Activated B cell treated with CpG ODN at 0.5 μM for 24 hours (primary cell): ENCODE results near the gene ARPIN. TPM values are rescaled to one million over a fixed set of nuclear protein-coding genes. Genes with fewer than 3 reads are reported as not detected.

Source experiments
- ATAC-seq: fragments of 200-7000 bp; cut with Tn5 transposase; one replicate; pipeline ENCODE4 v1.10.0; 2021; ENCODE audit warnings: low read depth, mild to moderate bottlenecking, moderate library complexity
- CTCF ChIA-PET: fragments of 350-600 bp; sonication (Branson Sonifier 250); formaldehyde crosslinking; loops from one replicate; lab custom pipeline; 2021; ENCODE audit warnings: antibody characterized with exemption; lab: Charles Lee
- POLR2A ChIA-PET: fragments of 350-600 bp; sonication (Branson Sonifier 250); formaldehyde crosslinking; loops from one replicate; lab custom pipeline; 2021; ENCODE audit warnings: antibody characterized with exemption; lab: Charles Lee
- DNase-seq: peaks from one replicate; pipeline ENCODE4 v3.0.0; 2022
- H3K27ac Mint-ChIP-seq: one replicate; pipeline ENCODE4 v1.8.0; 2020; ENCODE audit warnings: mixed read lengths
- H3K27me3 Mint-ChIP-seq: one replicate; pipeline ENCODE4 v1.8.0; 2021; ENCODE audit warnings: mixed read lengths
- H3K36me3 Mint-ChIP-seq: one replicate; pipeline ENCODE4 v1.8.0; 2021; ENCODE audit warnings: low read depth, mixed read lengths
- H3K4me1 Mint-ChIP-seq: one replicate; pipeline ENCODE4 v1.8.0; 2021; ENCODE audit warnings: mixed read lengths
- H3K4me3 Mint-ChIP-seq: one replicate; pipeline ENCODE4 v1.8.0; 2020; ENCODE audit warnings: mild to moderate bottlenecking, mixed read lengths
- H3K9me3 Mint-ChIP-seq: one replicate; pipeline ENCODE4 v1.8.0; 2020; ENCODE audit warnings: mixed read lengths
- CTCF ChIP-seq: fragments of 200-600 bp; IDR thresholded peaks from one replicate; pipeline ENCODE4 v1.8.0; 2022; ENCODE audit warnings: antibody characterized with exemption, mild to moderate bottlenecking
- intact Hi-C: fragments of 100-400 bp; cut with micrococcal nuclease; formaldehyde crosslinking; loops from one replicate; pipeline ENCODE4 v1.15.1; 2024
- total RNA-seq: library from RNA; stranded (reverse); gene quantifications from 2 replicates; pipeline ENCODE4 v1.2.3, GENCODE V29; 2022

The ARPIN gene
- total RNA-seq, 1 donor from 2014 or later, result not detected

GRCh38 chr15:89847101-89847500 is 65.7 kb downstream of the ARPIN start:
- no peak for ATAC-seq
- Mint-ChIP-seq H3K4me1 (peaks cover 40% of the 10 kb centered on the region), H3K4me3 (no peak overlapping the region), H3K9me3 (no peaks in the 10 kb centered on the region), H3K27me3 (no peaks in the 10 kb centered on the region), H3K27ac (no peak overlapping the region), H3K36me3 (peaks cover 33% of the 10 kb centered on the region)
- TF ChIP-seq CTCF, result no peak
- intact Hi-C loops, result no loop called here
- POLR2A ChIA-PET, result interaction anchor here (0.6 kb wide), 1 partner anchor 64 kb away, joined by 6 read pairs; no protein-coding TSS in a partner anchor
- CTCF ChIA-PET, result no interaction called here
- DNase-seq, result no peak

GRCh38 chr15:89845305-89845893 is 67.4 kb downstream of the ARPIN start:
- ChIA-PET CTCF (interaction anchor here (1.3 kb wide), 1 partner anchor 29 kb away, joined by 3 read pairs; no protein-coding TSS in a partner anchor), POLR2A (no interaction called here)
- no peak for DNase-seq
- Mint-ChIP-seq H3K27me3 (no peaks in the 10 kb centered on the region), H3K4me3 (no peak overlapping the region), H3K27ac (no peak overlapping the region), H3K9me3 (no peaks in the 10 kb centered on the region), H3K36me3 (peaks cover 43% of the 10 kb centered on the region), H3K4me1 (peaks cover 26% of the 10 kb centered on the region)
- no peak for TF ChIP-seq CTCF
- no peak for ATAC-seq
- intact Hi-C loops, result no loop called here

Other genes starting within 250 kb of the ARPIN start
- gene PLIN1, start 233.6 kb downstream of the ARPIN start, total RNA-seq, result 0.27 and 0.71 TPM in 2 replicates
- gene PEX11A, start 222.2 kb downstream of the ARPIN start, total RNA-seq, result 0.84 and 1.6 TPM in 2 replicates
- gene WDR93, start 222.1 kb downstream of the ARPIN start, total RNA-seq, result 0.10 and 0.16 TPM in 2 replicates
- 0.24 and 0.71 TPM in 2 replicates for gene MESP1, start 161.7 kb downstream of the ARPIN start, total RNA-seq
- gene MESP2, start 136.6 kb downstream of the ARPIN start, total RNA-seq, result 0.40 TPM in 1 of 2 replicates, not detected in the other
- 4.5 and 4.8 TPM in 2 replicates for gene ANPEP, start 98.1 kb downstream of the ARPIN start, total RNA-seq
- gene AP3S2, start 19.0 kb downstream of the ARPIN start, total RNA-seq, result 31.8 and 36.4 TPM in 2 replicates
- 36.2 and 45.5 TPM in 2 replicates for gene ZNF710, start 88.4 kb upstream of the ARPIN start, total RNA-seq
- gene IDH2, start 189.5 kb upstream of the ARPIN start, total RNA-seq, result 49.1 and 51.2 TPM in 2 replicates